ENCODE data around the gene ZFP69B.

DNA sequence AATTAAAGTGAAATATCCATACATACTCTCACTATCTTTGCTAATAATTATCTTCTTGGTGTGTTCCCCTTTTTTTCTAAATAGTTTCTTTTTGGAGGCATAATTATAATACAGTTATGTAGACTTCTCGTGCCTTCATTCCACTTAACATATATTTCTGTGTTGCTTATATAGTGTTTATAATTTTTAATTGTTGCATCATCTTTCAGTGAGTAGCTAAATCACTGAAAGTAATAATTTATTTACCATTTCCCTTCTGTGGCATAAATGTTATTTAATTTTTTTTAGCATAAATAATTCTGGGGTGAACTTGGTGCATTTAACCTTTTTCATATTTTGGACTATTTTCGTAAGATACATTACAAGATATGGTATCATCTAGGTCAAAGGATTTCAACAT is 38.4 kb upstream of the ZFP69B start:
- TF ChIP-seq, protein P1, sequence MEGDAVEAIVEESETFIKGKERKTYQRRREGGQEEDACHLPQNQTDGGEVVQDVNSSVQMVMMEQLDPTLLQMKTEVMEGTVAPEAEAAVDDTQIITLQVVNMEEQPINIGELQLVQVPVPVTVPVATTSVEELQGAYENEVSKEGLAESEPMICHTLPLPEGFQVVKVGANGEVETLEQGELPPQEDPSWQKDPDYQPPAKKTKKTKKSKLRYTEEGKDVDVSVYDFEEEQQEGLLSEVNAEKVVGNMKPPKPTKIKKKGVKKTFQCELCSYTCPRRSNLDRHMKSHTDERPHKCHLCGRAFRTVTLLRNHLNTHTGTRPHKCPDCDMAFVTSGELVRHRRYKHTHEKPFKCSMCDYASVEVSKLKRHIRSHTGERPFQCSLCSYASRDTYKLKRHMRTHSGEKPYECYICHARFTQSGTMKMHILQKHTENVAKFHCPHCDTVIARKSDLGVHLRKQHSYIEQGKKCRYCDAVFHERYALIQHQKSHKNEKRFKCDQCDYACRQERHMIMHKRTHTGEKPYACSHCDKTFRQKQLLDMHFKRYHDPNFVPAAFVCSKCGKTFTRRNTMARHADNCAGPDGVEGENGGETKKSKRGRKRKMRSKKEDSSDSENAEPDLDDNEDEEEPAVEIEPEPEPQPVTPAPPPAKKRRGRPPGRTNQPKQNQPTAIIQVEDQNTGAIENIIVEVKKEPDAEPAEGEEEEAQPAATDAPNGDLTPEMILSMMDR (IDR thresholded peaks at IDR 0.05): no peak
- no peak for TF ChIP-seq POLR2A (IDR thresholded peaks at IDR 0.05)

Measured in right lobe of liver (tissue), 4 donors.